CD8-positive, alpha-beta memory T cell (primary cell): Measurements from ENCODE around the gene DTNB. TPM values are rescaled to one million over a fixed set of nuclear protein-coding genes. Genes with fewer than 3 reads are reported as not detected.
A peak's percentile ranks its signal among the peaks of the same experiment; 100 is the strongest.
"Not testable (repeated sequence)": the region's sequence is repeated elsewhere in the genome, so short reads cannot be mapped to it uniquely, and the experiment has no call there.

Source experiments
- CTCF ChIA-PET: fragments of 350-600 bp; sonication (Branson Sonifier 250); formaldehyde crosslinking; loops from one replicate; lab custom pipeline; 2021; ENCODE audit warnings: antibody characterized with exemption; lab: Charles Lee
- POLR2A ChIA-PET: fragments of 350-600 bp; sonication (Branson Sonifier 250); formaldehyde crosslinking; loops from one replicate; lab custom pipeline; 2021; ENCODE audit warnings: antibody characterized with exemption; lab: Charles Lee
- DNase-seq, 5 donors: peaks; one replicate each; pipeline versions ENCODE4 v3.0.0 to v3.0.0-alpha.2; 2020 to 2022; ENCODE audit warnings: mixed read lengths in 1 of 5
- H3K27ac ChIP-seq: one replicate; pipeline ENCODE4 v1.7.0; 2013; ENCODE audit warnings: low read depth, mild to moderate bottlenecking, low read length, moderate library complexity
- H3K27me3 ChIP-seq: 2 replicates; pipeline ENCODE4 v1.7.0; 2013; ENCODE audit warnings: low read length, mild to moderate bottlenecking; ENCODE audit not compliant: insufficient read depth, poor library complexity, severe bottlenecking
- H3K36me3 ChIP-seq: 2 replicates; pipeline ENCODE4 v1.7.0; 2013; ENCODE audit warnings: mild to moderate bottlenecking, low read length, moderate library complexity; ENCODE audit not compliant: insufficient read depth
- H3K4me1 ChIP-seq: 2 replicates; pipeline ENCODE4 v1.7.0; 2013; ENCODE audit warnings: mild to moderate bottlenecking, low read length, moderate library complexity; ENCODE audit not compliant: insufficient read depth
- H3K4me3 ChIP-seq: 2 replicates; pipeline ENCODE4 v1.7.0; 2013; ENCODE audit warnings: mild to moderate bottlenecking, low read length
- H3K9me3 ChIP-seq: 2 replicates; pipeline ENCODE4 v1.7.0; 2013; ENCODE audit warnings: mild to moderate bottlenecking, low read length
- H3K27ac Mint-ChIP-seq, 8 donors: one replicate each; pipeline ENCODE4 v1.8.0; 2020 to 2021; ENCODE audit warnings: mixed read lengths in 8 of 8, mild to moderate bottlenecking in 6 of 8, inconsistent platforms in 3 of 8, moderate library complexity in 3 of 8
- H3K27me3 Mint-ChIP-seq, 2 donors: one replicate each; pipeline ENCODE4 v1.8.0; 2020 to 2021; ENCODE audit warnings: mixed read lengths in 2 of 2, mild to moderate bottlenecking in 1 of 2, moderate library complexity in 1 of 2
- H3K36me3 Mint-ChIP-seq, 3 donors: one replicate each; pipeline ENCODE4 v1.8.0; 2020 to 2021; ENCODE audit warnings: mixed read lengths in 3 of 3, inconsistent platforms in 1 of 3, mild to moderate bottlenecking in 1 of 3
- H3K4me1 Mint-ChIP-seq, 3 donors: one replicate each; pipeline ENCODE4 v1.8.0; 2020 to 2021; ENCODE audit warnings: mixed read lengths in 3 of 3, inconsistent platforms in 1 of 3, mild to moderate bottlenecking in 1 of 3
- H3K4me3 Mint-ChIP-seq, 7 donors: one replicate each; pipeline ENCODE4 v1.8.0; 2020 to 2021; ENCODE audit warnings: mixed read lengths in 7 of 7, mild to moderate bottlenecking in 6 of 7, moderate library complexity in 4 of 7, inconsistent platforms in 2 of 7
- H3K9me3 Mint-ChIP-seq, 5 donors: one replicate each; pipeline ENCODE4 v1.8.0; 2020 to 2022; ENCODE audit warnings: mixed read lengths in 5 of 5, mild to moderate bottlenecking in 3 of 5, moderate library complexity in 2 of 5, inconsistent platforms in 1 of 5
- polyA plus RNA-seq: library from polyadenylated mRNA; unstranded; fragments of 300-500 nt; fragmentation: Illumina TruSeq; gene quantifications from one replicate; pipeline ENCODE4 v1.2.3, GENCODE V29; 2021
- total RNA-seq, 2 experiments: library from RNA; stranded (reverse); gene quantifications; one replicate each; pipeline ENCODE4 v1.2.3, GENCODE V29; 2021

The DTNB gene
- total and polyA plus RNA-seq, 3 experiments from 2014 or later = 15.2 to 19.4 (median 16.8) TPM

GRCh38 chr2:25546852-25547251 lies 126.5 kb downstream of the DTNB start:
- no peak for DNase-seq
- Histone ChIP-seq H3K27ac (no peak overlapping the region), H3K4me1 (no peaks in the 10 kb centered on the region), H3K36me3 (no peaks in the 10 kb centered on the region), H3K27me3 (no peaks in the 10 kb centered on the region), H3K4me3 (no peak overlapping the region), H3K9me3 (no peaks in the 10 kb centered on the region)
- no peaks in the 10 kb centered on the region for H3K27me3 Mint-ChIP-seq
- H3K4me3 Mint-ChIP-seq = no peak overlapping the region
- H3K9me3 Mint-ChIP-seq = no peaks in the 10 kb centered on the region
- no peak overlapping the region for H3K27ac Mint-ChIP-seq
- POLR2A ChIA-PET = no interaction called here
- CTCF ChIA-PET = interaction anchor here (0.7 kb wide), 1 partner anchor 152 kb away, joined by 3 read pairs; no protein-coding TSS in a partner anchor
- H3K4me1 Mint-ChIP-seq = no peaks in the 10 kb centered on the region
- H3K36me3 Mint-ChIP-seq = peaks cover 1 to 5% (median 4%) of the 10 kb centered on the region in 3 donors

DNA sequence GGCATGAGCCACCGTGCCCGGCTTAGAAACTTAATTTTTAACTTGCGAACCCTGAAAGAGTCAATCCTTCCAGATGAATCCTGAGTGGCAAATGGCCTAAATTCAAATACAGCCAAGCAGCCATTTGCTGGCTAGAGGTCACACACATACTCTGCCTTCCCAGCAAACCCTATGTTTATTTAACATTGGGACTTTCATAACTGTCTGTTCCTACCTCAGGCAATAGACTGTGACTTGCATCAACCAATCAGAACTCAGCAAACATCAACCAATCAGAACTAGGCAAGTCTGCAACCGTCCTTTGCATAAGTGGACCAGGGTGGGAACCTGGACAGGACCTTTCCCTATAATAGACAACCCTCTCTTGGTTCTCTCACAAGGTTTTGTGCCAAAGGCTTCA lies 127.5 kb downstream of the DTNB start:
- Histone ChIP-seq H3K4me1 (no peaks in the 10 kb centered on the region), H3K27me3 (no peaks in the 10 kb centered on the region), H3K4me3 (no peak overlapping the region), H3K36me3 (no peaks in the 10 kb centered on the region), H3K27ac (no peak overlapping the region), H3K9me3 (no peaks in the 10 kb centered on the region)
- Mint-ChIP-seq H3K27ac (peak overlapping the region in 1 of 8 donors; percentile 23), H3K27me3 (no peaks in the 10 kb centered on the region), H3K9me3 (no peaks in the 10 kb centered on the region), H3K4me1 (no peaks in the 10 kb centered on the region), H3K4me3 (no peak overlapping the region), H3K36me3 (peaks cover 1 to 3% (median 2%) of the 10 kb centered on the region in 3 donors)
- ChIA-PET CTCF (no interaction called here), POLR2A (no interaction called here)
- no peak for DNase-seq

GRCh38 chr2:25544445-25544844 lies 128.9 kb downstream of the DTNB start:
- no peaks in the 10 kb centered on the region for H3K9me3 ChIP-seq
- ChIA-PET CTCF (no interaction called here), POLR2A (no interaction called here)
- no peaks in the 10 kb centered on the region for H3K4me1 Mint-ChIP-seq
- H3K9me3 Mint-ChIP-seq = no peaks in the 10 kb centered on the region
- H3K27me3 Mint-ChIP-seq = no peaks in the 10 kb centered on the region
- H3K4me3 Mint-ChIP-seq = no peak overlapping the region
- no peaks in the 10 kb centered on the region for H3K36me3 ChIP-seq
- H3K36me3 Mint-ChIP-seq = peaks cover 0 to 1% (median 1%) of the 10 kb centered on the region in 3 donors
- H3K27ac ChIP-seq = no peak overlapping the region
- H3K27ac Mint-ChIP-seq = no peak overlapping the region
- H3K4me1 ChIP-seq = no peaks in the 10 kb centered on the region
- H3K4me3 ChIP-seq = no peak overlapping the region
- H3K27me3 ChIP-seq = no peaks in the 10 kb centered on the region
- no peak for DNase-seq

- no peak for DNase-seq
- no peaks in the 10 kb centered on the region for H3K9me3 Mint-ChIP-seq
- ChIA-PET CTCF (no interaction called here), POLR2A (no interaction called here)
- no peaks in the 10 kb centered on the region for H3K27me3 Mint-ChIP-seq
- H3K36me3 Mint-ChIP-seq = peaks cover 0 to 1% (median 1%) of the 10 kb centered on the region in 3 donors
- no peak overlapping the region for H3K4me3 ChIP-seq
- H3K36me3 ChIP-seq = no peaks in the 10 kb centered on the region
- no peak overlapping the region for H3K27ac ChIP-seq
- no peaks in the 10 kb centered on the region for H3K27me3 ChIP-seq
- H3K9me3 ChIP-seq = no peaks in the 10 kb centered on the region
- H3K4me3 Mint-ChIP-seq = no peak overlapping the region
- no peaks in the 10 kb centered on the region for H3K4me1 ChIP-seq
- no peaks in the 10 kb centered on the region for H3K4me1 Mint-ChIP-seq
- H3K27ac Mint-ChIP-seq = no peak overlapping the region
These were observed 129.4 kb downstream of the DTNB start for GRCh38 chr2:25543939-25544338.

DNA sequence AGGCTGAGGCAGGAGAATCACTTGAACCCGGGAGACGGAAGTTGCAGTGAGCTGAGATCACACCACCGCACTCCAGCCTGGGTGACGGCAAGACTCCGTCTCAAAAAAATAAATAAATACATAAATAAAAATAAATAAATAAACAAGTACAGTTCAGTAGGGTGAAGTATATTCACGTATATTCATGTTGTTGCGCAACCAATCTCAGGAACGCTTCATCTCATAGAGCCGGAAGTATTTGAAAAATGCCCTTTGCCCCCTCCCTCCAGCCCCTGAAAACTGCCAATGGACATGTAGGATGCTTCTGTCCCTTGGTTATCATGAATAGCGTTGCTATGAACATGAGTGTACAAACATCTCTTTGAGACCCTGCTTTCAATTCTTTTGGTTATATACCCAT lies 132.0 kb downstream of the DTNB start:
- ChIA-PET POLR2A (no interaction called here), CTCF (no interaction called here)
- H3K27ac ChIP-seq = no peak overlapping the region
- H3K4me3 ChIP-seq = no peak overlapping the region
- H3K27me3 ChIP-seq = no peaks in the 10 kb centered on the region
- Mint-ChIP-seq H3K4me3 (no peak overlapping the region), H3K36me3 (peaks cover 0 to 4% (median 0%) of the 10 kb centered on the region in 3 donors), H3K27ac (no peak overlapping the region), H3K9me3 (no peaks in the 10 kb centered on the region), H3K27me3 (no peaks in the 10 kb centered on the region), H3K4me1 (no peaks in the 10 kb centered on the region)
- DNase-seq = no peak
- H3K36me3 ChIP-seq = no peaks in the 10 kb centered on the region
- H3K9me3 ChIP-seq = no peaks in the 10 kb centered on the region
- H3K4me1 ChIP-seq = no peaks in the 10 kb centered on the region

- no peaks in the 10 kb centered on the region for H3K4me1 Mint-ChIP-seq
- CTCF ChIA-PET = no interaction called here
These were observed 134.2 kb downstream of the DTNB start for GRCh38 chr2:25539136-25539535.

DNA sequence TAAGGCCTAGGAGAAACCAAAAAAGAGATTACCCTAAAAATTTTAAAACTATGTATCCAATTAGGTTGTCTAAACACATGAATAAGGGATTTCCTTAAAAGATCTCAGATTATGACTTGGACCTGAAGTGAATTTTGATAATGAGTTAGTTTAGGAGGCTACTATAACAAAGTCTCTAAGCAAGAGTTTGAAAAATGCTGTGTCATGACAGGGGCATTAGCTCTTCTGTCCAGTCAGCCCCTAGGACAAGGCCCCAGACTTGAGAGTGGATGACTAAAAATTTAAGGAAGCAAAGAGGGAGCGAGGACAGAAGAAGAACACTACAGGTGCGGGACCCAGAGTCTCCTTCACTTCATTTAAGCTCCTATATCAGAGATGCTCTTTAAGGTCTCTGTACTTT lies 135.9 kb downstream of the DTNB start:
- H3K9me3 Mint-ChIP-seq = no peaks in the 10 kb centered on the region
- H3K4me1 ChIP-seq = no peaks in the 10 kb centered on the region
- ChIA-PET CTCF (no interaction called here), POLR2A (no interaction called here)
- no peaks in the 10 kb centered on the region for H3K4me1 Mint-ChIP-seq
- no peaks in the 10 kb centered on the region for H3K9me3 ChIP-seq
- H3K36me3 ChIP-seq = no peaks in the 10 kb centered on the region
- no peak overlapping the region for H3K27ac ChIP-seq
- H3K36me3 Mint-ChIP-seq = peaks cover 0 to 9% (median 0%) of the 10 kb centered on the region in 3 donors
- no peak for DNase-seq
- H3K27me3 ChIP-seq = no peaks in the 10 kb centered on the region
- no peak overlapping the region for H3K4me3 Mint-ChIP-seq
- no peaks in the 10 kb centered on the region for H3K27me3 Mint-ChIP-seq
- H3K4me3 ChIP-seq = no peak overlapping the region
- H3K27ac Mint-ChIP-seq = peak overlapping the region in 2 of 8 donors; percentile 10 to 48

More at GRCh38 chr2:25539136-25539535, 134.2 kb downstream of the DTNB start:
- POLR2A ChIA-PET = interaction anchor here (0.7 kb wide), 1 partner anchor 22 kb away, joined by 11 read pairs; no protein-coding TSS in a partner anchor
- Histone ChIP-seq H3K36me3 (no peaks in the 10 kb centered on the region), H3K9me3 (no peaks in the 10 kb centered on the region), H3K27me3 (no peaks in the 10 kb centered on the region), H3K4me3 (no peak overlapping the region), H3K4me1 (no peaks in the 10 kb centered on the region), H3K27ac (no peak overlapping the region)
- no peak overlapping the region for H3K27ac Mint-ChIP-seq
- H3K36me3 Mint-ChIP-seq = peaks cover 0 to 8% (median 0%) of the 10 kb centered on the region in 3 donors
- no peaks in the 10 kb centered on the region for H3K27me3 Mint-ChIP-seq
- no peak overlapping the region for H3K4me3 Mint-ChIP-seq
- DNase-seq = no peak
- H3K9me3 Mint-ChIP-seq = no peaks in the 10 kb centered on the region

DNA sequence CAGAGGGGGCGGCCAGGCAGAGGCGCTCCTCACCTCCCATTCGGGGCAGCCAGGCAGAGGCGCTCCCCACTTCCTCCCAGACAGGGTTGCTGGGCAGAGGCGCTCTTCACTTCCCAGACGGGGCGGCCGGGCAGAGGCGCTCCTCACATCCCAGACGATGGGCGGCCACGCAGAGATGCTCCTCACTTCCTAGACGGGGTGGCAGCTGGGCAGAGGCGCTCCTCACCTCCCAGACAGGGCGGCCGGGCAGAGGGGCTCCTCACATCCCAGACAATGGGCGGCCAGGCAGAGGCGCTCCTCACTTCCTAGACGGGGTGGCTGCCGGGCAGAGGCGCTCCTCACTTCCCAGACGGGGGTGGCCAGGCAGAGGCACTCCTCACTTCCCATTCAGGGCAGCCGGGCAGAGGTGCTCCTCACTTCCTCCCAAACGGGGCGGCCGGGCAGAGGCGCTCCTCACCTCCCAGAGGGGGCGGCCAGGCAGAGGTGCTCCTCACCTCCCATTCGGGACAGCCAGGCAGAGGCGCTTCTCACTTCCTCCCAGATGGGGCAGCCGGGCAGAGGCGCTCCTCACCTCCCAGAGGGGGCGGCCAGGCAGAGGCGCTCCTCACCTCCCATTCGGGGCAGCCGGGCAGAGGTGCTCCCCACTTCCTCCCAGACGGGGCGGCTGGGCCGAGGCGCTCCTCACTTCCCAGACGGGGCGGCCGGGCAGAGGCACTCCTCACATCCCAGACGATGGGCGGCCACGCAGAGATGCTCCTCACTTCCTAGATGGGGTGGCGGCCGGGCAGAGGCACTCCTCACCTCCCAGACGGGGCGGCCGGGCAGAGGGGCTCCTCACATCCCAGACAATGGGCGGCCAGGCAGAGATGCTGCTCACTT lies 137.7 kb downstream of the DTNB start:
- DNase-seq, H3K4me3 Mint-ChIP-seq, H3K4me1 ChIP-seq, CTCF ChIA-PET, H3K27ac ChIP-seq, H3K36me3 ChIP-seq, H3K27ac Mint-ChIP-seq, H3K4me3 ChIP-seq, H3K27me3 ChIP-seq, H3K9me3 ChIP-seq, H3K9me3 Mint-ChIP-seq, H3K27me3 Mint-ChIP-seq, POLR2A ChIA-PET: not testable (repeated sequence)
- H3K4me1 Mint-ChIP-seq = peaks cover 3 to 11% (median 8%) of the 10 kb centered on the region in 3 donors
- H3K36me3 Mint-ChIP-seq = peaks cover 0 to 10% (median 1%) of the 10 kb centered on the region in 3 donors
